ACHN (cell line): ENCODE data around the gene SNX7.

ENCODE experiments used
- DNase-seq: peaks from one replicate; pipeline ENCODE4 v3.0.0-alpha.2; 2015
- in situ Hi-C: cut with HindIII; loops from 2 replicates; pipeline ENCODE4 v1.10.0; 2017; ENCODE audit warnings: low sequenced_read_pairs, low pct_ligation_motif_present, low pct_unique_long_range_greater_than_20kb

Gene SNX7

GRCh38 chr1:98749152-98749756, 87.7 kb downstream of the SNX7 start:
- in situ Hi-C loops: no loop called here
- peak; percentile 27 for DNase-seq

- in situ Hi-C loops: no loop called here
- DNase-seq: no peak
Measured at GRCh38 chr1:98754176-98754575, 92.7 kb downstream of the SNX7 start.

GRCh38 chr1:98761219-98761865, 99.8 kb downstream of the SNX7 start:
- DNase-seq: peak; percentile 16
- in situ Hi-C loops: no loop called here

- in situ Hi-C loops: no loop called here
Measured at GRCh38 chr1:98763488-98764150, 102.1 kb downstream of the SNX7 start.

GRCh38 chr1:98764485-98764884, 103.0 kb downstream of the SNX7 start:
- no peak for DNase-seq
- in situ Hi-C loops: no loop called here

More at GRCh38 chr1:98763488-98764150, 102.1 kb downstream of the SNX7 start:
- no peak for DNase-seq

- DNase-seq: no peak
- in situ Hi-C loops: no loop called here
Measured at GRCh38 chr1:98766255-98766654, 104.7 kb downstream of the SNX7 start.

- in situ Hi-C loops: no loop called here
- DNase-seq: no peak
Measured at GRCh38 chr1:98769162-98769561, 107.6 kb downstream of the SNX7 start.

GRCh38 chr1:98781906-98782305, 120.4 kb downstream of the SNX7 start:
- no peak for DNase-seq
- in situ Hi-C loops: no loop called here

- DNase-seq: no peak
- in situ Hi-C loops: no loop called here
Measured at GRCh38 chr1:98783821-98784220, 122.3 kb downstream of the SNX7 start.

GRCh38 chr1:98791498-98791897, 130.0 kb downstream of the SNX7 start:
- no peak for DNase-seq
- in situ Hi-C loops: no loop called here

- in situ Hi-C loops: no loop called here
Measured at GRCh38 chr1:98792123-98792522, 130.6 kb downstream of the SNX7 start.

GRCh38 chr1:98793136-98793535, 131.6 kb downstream of the SNX7 start:
- no peak for DNase-seq
- in situ Hi-C loops: no loop called here

More at GRCh38 chr1:98792123-98792522, 130.6 kb downstream of the SNX7 start:
- no peak for DNase-seq

- DNase-seq: peak; percentile 67
- in situ Hi-C loops: no loop called here
Measured at GRCh38 chr1:98794196-98794886, 132.8 kb downstream of the SNX7 start.

GRCh38 chr1:98796049-98796448, 134.5 kb downstream of the SNX7 start:
- no peak for DNase-seq
- in situ Hi-C loops: no loop called here

GRCh38 chr1:98797506-98797905, 136.0 kb downstream of the SNX7 start:
- DNase-seq: no peak

More at GRCh38 chr1:98797506-98797905, 136.0 kb downstream of the SNX7 start:
- in situ Hi-C loops: no loop called here
